Endothelial cell of umbilical vein (primary cell): ENCODE measurements around the gene ARID1B. TPM values are rescaled to one million over a fixed set of nuclear protein-coding genes. Genes with fewer than 3 reads are reported as not detected.

Experiments used
- BruUV-seq: library from RNA; stranded (reverse); fragments of 400-500 nt; replicated peaks from 2 replicates; lab custom pipeline; 2021; lab: Mats Ljungman, UMichigan
- CTCF ChIA-PET: fragments of 300-600, 350-600 bp; sonication (Branson Sonifier 250); formaldehyde crosslinking; loops from one replicate; lab custom pipeline; 2021; ENCODE audit warnings: antibody characterized with exemption, inconsistent platforms; lab: Charles Lee
- POLR2A ChIA-PET: fragments of 300-600, 350-600 bp; sonication (Branson Sonifier 250); formaldehyde crosslinking; loops from one replicate; lab custom pipeline; 2021; ENCODE audit warnings: antibody characterized with exemption, inconsistent platforms; lab: Charles Lee
- DNase-seq: peaks from one replicate; pipeline ENCODE4 v3.0.0-alpha.2; 2011; ENCODE audit warnings: low read depth, low spot score
- FAIRE-seq: peaks from 2 replicates; lab custom pipeline; 2011; peaks lifted over from hg19 to GRCh38; lab: Jason Lieb, UNC
- H2AFZ ChIP-seq: 2 replicates; pipeline ENCODE4 v1.6.0; 2012; ENCODE audit warnings: low read depth, low read length, control low read depth, inconsistent platforms
- H3K27ac ChIP-seq: 2 replicates; pipeline ENCODE4 v1.5.1; 2011; ENCODE audit warnings: low read depth, mild to moderate bottlenecking, control low read depth, low read length, moderate library complexity; ENCODE audit not compliant: insufficient read depth
- H3K27me3 ChIP-seq, 2 experiments: 2 replicates each; pipeline versions ENCODE4 v1.6.0 to v1.6.1; 2011; ENCODE audit warnings: low read length in 2 of 2, mixed read lengths in 1 of 2; ENCODE audit not compliant: control insufficient read depth in 2 of 2, insufficient read depth in 2 of 2
- H3K36me3 ChIP-seq, 2 experiments: 2 replicates in 1 of 2; 3 replicates in 1 of 2; pipeline ENCODE4 v1.5.1; 2011; ENCODE audit warnings: low read length in 2 of 2, mild to moderate bottlenecking in 1 of 2, moderate library complexity in 1 of 2; ENCODE audit not compliant: control insufficient read depth in 2 of 2, insufficient read depth in 2 of 2; ENCODE audit errors: extremely low read depth in 1 of 2
- H3K4me1 ChIP-seq: 3 replicates; pipeline ENCODE4 v1.5.1; 2011; ENCODE audit warnings: mild to moderate bottlenecking, low read length; ENCODE audit not compliant: control insufficient read depth, insufficient read depth; ENCODE audit errors: extremely low read depth
- H3K4me2 ChIP-seq: 2 replicates; pipeline ENCODE4 v1.6.1; 2011; ENCODE audit warnings: low read length, control low read depth, mixed read lengths; ENCODE audit not compliant: insufficient read depth
- H3K4me3 ChIP-seq, 3 experiments: fragments of 200-600 bp in 1 of 3; sonication (generic), shearing (Covaris generic) in 1 of 3; replicated peaks in 1 of 3; 2 replicates each; pipeline ENCODE4 v1.5.1; 2011 to 2016; ENCODE audit warnings: control low read depth in 3 of 3, low read length in 3 of 3, mild to moderate bottlenecking in 2 of 3, inconsistent platforms in 1 of 3, low read depth in 1 of 3, moderate library complexity in 1 of 3; ENCODE audit not compliant: insufficient read depth in 1 of 3
- H3K79me2 ChIP-seq: 2 replicates; pipeline ENCODE4 v1.6.0; 2012; ENCODE audit warnings: low read length, inconsistent platforms; ENCODE audit not compliant: control insufficient read depth, insufficient read depth
- H3K9ac ChIP-seq: replicated peaks from 2 replicates; pipeline ENCODE3; 2011; ENCODE audit warnings: low read length, control low read depth; ENCODE audit not compliant: insufficient read depth; ENCODE audit errors: extremely low read depth
- H3K9me1 ChIP-seq: replicated peaks from 3 replicates; pipeline ENCODE4 v1.6.0; 2011; ENCODE audit warnings: mild to moderate bottlenecking, low read length; ENCODE audit not compliant: control insufficient read depth, insufficient read depth; ENCODE audit errors: extremely low read depth
- H3K9me3 ChIP-seq: replicated peaks from 2 replicates; pipeline ENCODE4 v1.5.1; 2012; ENCODE audit warnings: low read length, inconsistent platforms; ENCODE audit not compliant: control insufficient read depth, insufficient read depth
- H4K20me1 ChIP-seq: replicated peaks from 2 replicates; pipeline ENCODE3; 2011; ENCODE audit warnings: mild to moderate bottlenecking, low read length; ENCODE audit not compliant: control insufficient read depth, insufficient read depth; ENCODE audit errors: extremely low read depth
- EZH2 ChIP-seq: IDR thresholded peaks from 2 replicates; pipeline ENCODE4 v1.6.1; 2012; ENCODE audit warnings: borderline replicate concordance, low read depth, mild to moderate bottlenecking, moderate library complexity, low read length, inconsistent platforms; ENCODE audit not compliant: severe bottlenecking
- FOS ChIP-seq: IDR thresholded peaks from 2 replicates; pipeline ENCODE4 v1.6.1; 2011; ENCODE audit warnings: mild to moderate bottlenecking, low read length, moderate library complexity, borderline replicate concordance; ENCODE audit not compliant: insufficient read depth
- GATA2 ChIP-seq: IDR thresholded peaks from 2 replicates; pipeline ENCODE4 v1.7.0; 2011; ENCODE audit warnings: low read depth, mild to moderate bottlenecking, moderate library complexity, mixed read lengths, low read length; ENCODE audit not compliant: insufficient read length, insufficient read depth
- JUN ChIP-seq: IDR thresholded peaks from 2 replicates; pipeline ENCODE4 v1.6.1; 2011; ENCODE audit warnings: borderline replicate concordance, low read depth; ENCODE audit not compliant: insufficient read length, insufficient read depth
- MYC ChIP-seq: IDR thresholded peaks from one replicate; pipeline ENCODE4 v1.6.1; 2011; ENCODE audit warnings: mild to moderate bottlenecking, low read depth, low read length
- POLR2A ChIP-seq: IDR thresholded peaks from 2 replicates; pipeline ENCODE4 v1.6.1; 2012; ENCODE audit warnings: low read depth, mild to moderate bottlenecking, control low read depth, low read length
- POLR2AphosphoS5 ChIP-seq: IDR thresholded peaks from 2 replicates; pipeline ENCODE4 v1.6.1; 2012; ENCODE audit warnings: low read depth, mild to moderate bottlenecking, control low read depth, low read length, moderate library complexity; ENCODE audit not compliant: insufficient read depth
- dilution Hi-C: fragments of 300-500 bp; cut with MboI; formaldehyde crosslinking; loops from one replicate; pipeline ENCODE4 v1.15.0; 2019; ENCODE audit warnings: low sequenced_read_pairs; ENCODE audit not compliant: extremely low pct_ligation_motif_present
- intact Hi-C: fragments of 100-400 bp; cut with micrococcal nuclease; formaldehyde crosslinking; loops from one replicate; pipeline ENCODE4 v1.10.0; 2022
- polyA plus RNA-seq, 4 experiments: library from polyadenylated mRNA; depleted of rRNA in 3 of 4; stranded (reverse) in 3 of 4; unstranded in 1 of 4; fragments of >200 nt; gene quantifications; 2 replicates each; pipeline versions ENCODE4 v1.2.1 to v1.2.3, GENCODE V29; 2011 to 2012; ENCODE audit warnings: missing spikeins in 1 of 4
- total RNA-seq: library from RNA; stranded (reverse); gene quantifications from 2 replicates; pipeline ENCODE4 v1.2.3, GENCODE V29; 2021
- TF ChIP-seq, protein P1 (sequence below), 2 donors: IDR thresholded peaks; 1 replicate in 1 of 2; 2 replicates in 1 of 2; pipeline ENCODE4 v1.5.1; 2011; ENCODE audit warnings: low read length in 2 of 2, mild to moderate bottlenecking in 2 of 2, moderate library complexity in 2 of 2, control low read depth in 1 of 2, inconsistent platforms in 1 of 2, low read depth in 1 of 2; ENCODE audit not compliant: insufficient read depth in 1 of 2; ENCODE audit errors: extremely low read depth in 1 of 2
- TF ChIP-seq, protein P2 (sequence below): IDR thresholded peaks from 2 replicates; pipeline ENCODE4 v1.6.1; 2011; ENCODE audit not compliant: insufficient read depth, insufficient read length

The ARID1B gene
- total and polyA plus RNA-seq, 2 donors (not counting 3 experiments of a cell fraction or from before 2014, with no cell fraction given): 21.8 to 89.5 TPM

DNA sequence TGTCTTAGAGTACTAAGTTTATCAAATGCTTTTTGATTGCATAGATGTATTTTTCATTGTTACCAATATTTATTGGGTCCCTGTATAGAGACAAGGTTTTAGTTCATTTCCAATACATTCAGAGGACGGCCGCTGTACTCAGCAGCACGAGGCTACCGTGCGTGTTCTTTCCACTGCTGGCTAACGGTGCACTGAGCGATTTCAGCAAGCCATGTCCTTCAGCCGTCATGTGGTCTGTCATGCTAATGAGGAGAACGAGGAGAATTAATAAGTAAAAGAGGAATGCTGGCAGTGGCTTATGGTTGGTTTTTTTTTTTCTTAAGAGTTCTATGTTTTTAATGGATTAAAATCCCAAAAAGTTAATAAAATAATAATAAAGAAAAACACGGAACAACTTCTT is 253.6 kb downstream of the ARID1B start:
- CTCF ChIA-PET: interaction anchor here (4.6 kb wide), 1 partner anchor 14 kb away, joined by 63 read pairs; no protein-coding TSS in a partner anchor
- intact Hi-C loops: loop anchor here (5.0 kb wide), 1 partner anchor 242 kb away; no protein-coding TSS in a partner anchor
- H3K9me3 ChIP-seq: no peaks in the 10 kb centered on the region

More for the DNA sequence above, 253.6 kb downstream of the ARID1B start:
- POLR2A ChIA-PET: no interaction called here
- Histone ChIP-seq H4K20me1 (no peaks in the 10 kb centered on the region), H3K27ac (no peak overlapping the region), H3K9me1 (no peaks in the 10 kb centered on the region), H2AFZ (no peak overlapping the region), H3K4me3 (no peak overlapping the region), H3K27me3 (no peaks in the 10 kb centered on the region), H3K4me1 (peaks cover 8% of the 10 kb centered on the region), H3K36me3 (no peaks in the 10 kb centered on the region), H3K9ac (no peak overlapping the region), H3K79me2 (peaks cover 27% of the 10 kb centered on the region), H3K4me2 (no peak overlapping the region)
- TF ChIP-seq POLR2AphosphoS5 (no peak), JUN (no peak), MYC (no peak), EZH2 (no peak), POLR2A (no peak), GATA2 (no peak), FOS (no peak)
- TF ChIP-seq, protein P1, sequence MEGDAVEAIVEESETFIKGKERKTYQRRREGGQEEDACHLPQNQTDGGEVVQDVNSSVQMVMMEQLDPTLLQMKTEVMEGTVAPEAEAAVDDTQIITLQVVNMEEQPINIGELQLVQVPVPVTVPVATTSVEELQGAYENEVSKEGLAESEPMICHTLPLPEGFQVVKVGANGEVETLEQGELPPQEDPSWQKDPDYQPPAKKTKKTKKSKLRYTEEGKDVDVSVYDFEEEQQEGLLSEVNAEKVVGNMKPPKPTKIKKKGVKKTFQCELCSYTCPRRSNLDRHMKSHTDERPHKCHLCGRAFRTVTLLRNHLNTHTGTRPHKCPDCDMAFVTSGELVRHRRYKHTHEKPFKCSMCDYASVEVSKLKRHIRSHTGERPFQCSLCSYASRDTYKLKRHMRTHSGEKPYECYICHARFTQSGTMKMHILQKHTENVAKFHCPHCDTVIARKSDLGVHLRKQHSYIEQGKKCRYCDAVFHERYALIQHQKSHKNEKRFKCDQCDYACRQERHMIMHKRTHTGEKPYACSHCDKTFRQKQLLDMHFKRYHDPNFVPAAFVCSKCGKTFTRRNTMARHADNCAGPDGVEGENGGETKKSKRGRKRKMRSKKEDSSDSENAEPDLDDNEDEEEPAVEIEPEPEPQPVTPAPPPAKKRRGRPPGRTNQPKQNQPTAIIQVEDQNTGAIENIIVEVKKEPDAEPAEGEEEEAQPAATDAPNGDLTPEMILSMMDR (IDR thresholded peaks at IDR 0.05; ENCODE audit: extremely low read depth in 1 of 2, insufficient read depth in 1 of 2, low read depth in 1 of 2, low read length in 2 of 2): no peak
- TF ChIP-seq, protein P2, sequence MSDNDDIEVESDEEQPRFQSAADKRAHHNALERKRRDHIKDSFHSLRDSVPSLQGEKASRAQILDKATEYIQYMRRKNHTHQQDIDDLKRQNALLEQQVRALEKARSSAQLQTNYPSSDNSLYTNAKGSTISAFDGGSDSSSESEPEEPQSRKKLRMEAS: no peak
- dilution Hi-C loops: no loop called here
- no TSS peak for BruUV-seq
- DNase-seq (no peak), FAIRE-seq (no peak)
